ENCODE data around the gene H3-3A.
A peak's percentile ranks its signal among the peaks of the same experiment; 100 is the strongest.
"Not testable (repeated sequence)": the region's sequence is repeated elsewhere in the genome, so short reads cannot be mapped to it uniquely, and the experiment has no call there.

The H3-3A gene

DNA sequence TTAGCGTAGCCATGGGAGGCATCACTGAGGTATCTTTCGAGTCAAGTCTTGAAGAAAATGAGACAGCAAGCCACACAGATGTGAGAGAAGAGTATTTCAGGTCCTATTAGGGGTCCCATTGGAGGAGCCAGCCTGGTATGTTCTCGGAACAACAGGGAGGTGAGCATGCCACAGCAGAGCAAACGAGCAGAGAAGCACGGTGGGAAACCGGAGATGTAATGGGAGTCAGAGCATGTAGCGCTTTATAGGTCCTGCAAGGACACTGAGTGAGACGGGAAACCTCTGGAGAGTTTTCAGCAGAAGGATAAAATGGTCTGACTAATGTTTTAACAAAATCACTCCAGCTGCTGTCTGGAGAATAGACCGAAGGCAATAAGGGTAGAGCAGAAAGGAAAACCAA, 15.9 kb downstream of the H3-3A start:
- DNase-seq, result no peak
- in situ Hi-C loops (cut with MboI; ENCODE audit: low pct_unique_long_range_greater_than_20kb, low sequenced_read_pairs), result no loop called here

DNA sequence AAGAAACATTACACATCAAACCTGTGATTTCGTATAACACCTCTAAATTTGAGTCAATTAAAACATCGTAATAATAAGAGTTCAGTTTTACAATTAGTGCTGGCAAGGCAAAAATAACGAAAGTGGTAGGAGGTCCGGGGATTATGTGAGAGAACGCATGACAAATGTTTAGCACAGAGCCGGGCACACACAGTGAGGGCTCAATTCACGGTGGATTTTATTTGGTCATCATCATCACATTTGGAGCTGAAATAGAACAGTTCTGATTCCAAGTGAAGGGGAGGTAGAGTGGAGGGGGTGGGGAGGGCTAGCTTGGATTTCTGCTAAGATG, 20.0 kb downstream of the H3-3A start:
- DNase-seq, result no peak
- in situ Hi-C loops (cut with MboI; ENCODE audit: low pct_unique_long_range_greater_than_20kb, low sequenced_read_pairs), result no loop called here

DNA sequence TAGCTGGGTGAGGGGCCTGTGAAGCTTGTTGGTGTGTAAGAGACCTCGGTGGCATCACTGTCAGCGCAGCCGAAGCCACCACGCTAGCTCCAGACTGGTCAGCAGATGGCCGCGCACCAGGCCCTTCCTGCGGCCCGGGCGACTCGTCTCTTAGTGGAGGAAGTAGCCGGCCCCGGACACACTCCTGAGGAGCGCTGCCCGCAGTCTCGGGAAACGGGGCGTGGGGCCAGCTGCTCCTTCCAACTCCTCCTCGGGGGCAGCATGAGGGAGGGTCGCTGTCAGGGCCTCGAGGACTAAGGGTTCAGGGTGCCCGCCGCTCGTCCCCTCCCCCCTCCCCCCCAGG, 20.4 kb downstream of the H3-3A start:
- in situ Hi-C loops (cut with MboI; ENCODE audit: low pct_unique_long_range_greater_than_20kb, low sequenced_read_pairs), result no loop called here

DNA sequence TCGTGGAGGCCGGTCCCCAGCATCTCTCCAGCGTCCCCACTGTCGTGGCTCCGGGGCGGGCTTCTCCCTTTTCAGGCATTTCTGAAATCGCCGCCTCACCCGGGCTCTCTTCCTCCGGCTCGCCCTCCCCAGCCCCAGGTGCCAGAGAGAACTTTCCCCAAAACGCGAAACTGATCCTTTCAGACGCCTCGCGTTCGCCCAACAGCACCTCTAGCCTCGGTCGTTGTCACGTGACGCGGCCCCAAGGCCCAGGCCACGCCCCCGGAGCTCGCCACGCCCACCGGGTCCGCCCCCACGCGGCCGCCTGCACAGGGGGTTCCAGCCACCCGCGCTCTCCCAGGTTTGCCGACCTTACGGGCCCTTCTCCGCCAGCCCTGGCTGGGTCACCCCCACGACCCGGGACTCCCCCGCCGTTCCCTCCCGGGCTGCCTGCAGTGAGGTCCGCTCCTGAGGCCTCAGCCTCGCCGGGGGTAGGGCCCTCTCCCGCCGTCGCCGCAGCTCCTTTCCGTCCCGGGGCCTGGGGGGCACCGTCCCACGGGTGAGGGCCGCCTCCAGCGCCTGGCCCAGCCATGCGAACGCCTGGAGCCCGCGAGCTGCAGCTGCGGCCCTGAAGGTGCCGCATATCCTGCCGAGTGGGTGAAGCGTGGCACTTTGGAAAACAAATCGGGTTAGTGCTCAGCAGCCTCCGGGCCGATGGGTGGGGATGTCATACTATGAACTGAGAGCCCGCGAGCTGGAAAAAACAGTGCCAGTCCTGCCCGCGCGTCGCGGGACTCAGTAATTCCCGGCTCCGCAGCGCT, 21.0 kb downstream of the H3-3A start:
- in situ Hi-C loops (cut with MboI; ENCODE audit: low pct_unique_long_range_greater_than_20kb, low sequenced_read_pairs), result no loop called here
- DNase-seq, result peak; percentile 90

More for the DNA sequence above, 20.4 kb downstream of the H3-3A start:
- DNase-seq, result no peak

DNA sequence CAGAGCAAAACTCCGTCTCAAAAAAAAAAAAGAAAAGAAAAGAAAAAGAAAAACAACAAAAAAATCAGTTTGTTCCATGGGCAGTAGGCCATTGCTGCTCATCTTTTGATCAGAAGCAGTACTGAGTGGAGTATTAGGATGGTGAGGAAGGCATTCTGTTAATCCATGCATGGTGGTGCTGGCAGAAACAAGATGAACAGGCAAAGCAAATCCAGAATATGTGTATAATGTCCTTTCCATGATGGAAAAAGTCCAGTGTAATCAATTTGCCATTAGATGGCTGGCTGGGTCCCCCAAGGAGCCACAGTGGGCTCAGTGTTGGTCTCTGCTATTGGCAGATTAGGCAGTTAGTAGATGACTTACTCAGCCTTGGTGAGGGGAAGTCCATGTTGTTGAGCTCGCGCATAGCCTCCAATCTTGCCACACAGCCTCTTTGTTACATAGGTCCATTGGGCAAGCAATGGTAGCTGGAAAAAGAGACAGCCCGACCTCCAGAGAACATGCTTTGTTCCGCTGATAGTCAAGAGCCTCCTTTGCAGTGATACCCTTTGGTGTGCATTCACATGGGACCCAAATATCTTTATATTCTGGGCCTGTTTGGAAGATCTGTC, 23.3 kb downstream of the H3-3A start:
- in situ Hi-C loops (cut with MboI; ENCODE audit: low pct_unique_long_range_greater_than_20kb, low sequenced_read_pairs), result no loop called here
- DNase-seq, result no peak

DNA sequence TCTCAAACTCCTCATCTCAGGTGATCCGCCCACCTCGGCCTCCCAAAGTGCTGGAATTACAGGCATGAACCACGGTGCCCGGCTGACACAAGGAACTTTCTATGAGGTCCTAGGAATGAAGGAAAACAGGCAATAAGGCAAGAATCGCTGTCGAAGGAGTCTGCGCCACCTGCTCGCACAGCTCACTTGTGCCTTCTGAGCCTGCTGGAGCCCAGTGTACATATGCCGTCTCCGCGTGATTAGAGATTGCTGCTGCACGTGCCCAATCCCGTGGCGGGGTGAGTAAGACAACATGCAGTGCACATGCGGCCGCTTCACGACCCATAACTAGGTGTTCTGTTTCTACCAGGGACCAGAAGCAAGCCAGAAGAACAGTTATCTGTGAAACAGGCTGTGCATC, 24.3 kb downstream of the H3-3A start:
- in situ Hi-C loops (cut with MboI; ENCODE audit: low pct_unique_long_range_greater_than_20kb, low sequenced_read_pairs), result no loop called here
- no peak for DNase-seq

DNA sequence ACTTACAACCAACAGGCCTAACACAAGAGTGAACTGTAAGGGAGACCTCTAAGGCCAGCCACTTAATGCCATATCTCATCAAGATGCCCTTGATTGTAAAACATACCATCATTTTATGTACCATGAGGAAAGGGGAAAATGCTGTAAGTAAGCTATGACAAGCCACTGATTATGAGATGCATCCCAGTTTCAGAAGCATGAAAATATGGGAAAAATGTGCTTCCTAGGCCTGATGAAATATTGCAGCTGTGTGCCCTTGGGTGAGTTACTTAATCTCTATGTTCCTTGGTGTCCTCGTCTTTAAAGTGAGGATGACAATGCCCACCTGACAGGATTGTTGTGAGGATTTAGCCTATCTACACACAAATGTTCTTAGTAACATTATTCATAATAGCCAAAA, 28.9 kb downstream of the H3-3A start:
- in situ Hi-C loops (cut with MboI; ENCODE audit: low pct_unique_long_range_greater_than_20kb, low sequenced_read_pairs), result no loop called here
- DNase-seq, result no peak

DNA sequence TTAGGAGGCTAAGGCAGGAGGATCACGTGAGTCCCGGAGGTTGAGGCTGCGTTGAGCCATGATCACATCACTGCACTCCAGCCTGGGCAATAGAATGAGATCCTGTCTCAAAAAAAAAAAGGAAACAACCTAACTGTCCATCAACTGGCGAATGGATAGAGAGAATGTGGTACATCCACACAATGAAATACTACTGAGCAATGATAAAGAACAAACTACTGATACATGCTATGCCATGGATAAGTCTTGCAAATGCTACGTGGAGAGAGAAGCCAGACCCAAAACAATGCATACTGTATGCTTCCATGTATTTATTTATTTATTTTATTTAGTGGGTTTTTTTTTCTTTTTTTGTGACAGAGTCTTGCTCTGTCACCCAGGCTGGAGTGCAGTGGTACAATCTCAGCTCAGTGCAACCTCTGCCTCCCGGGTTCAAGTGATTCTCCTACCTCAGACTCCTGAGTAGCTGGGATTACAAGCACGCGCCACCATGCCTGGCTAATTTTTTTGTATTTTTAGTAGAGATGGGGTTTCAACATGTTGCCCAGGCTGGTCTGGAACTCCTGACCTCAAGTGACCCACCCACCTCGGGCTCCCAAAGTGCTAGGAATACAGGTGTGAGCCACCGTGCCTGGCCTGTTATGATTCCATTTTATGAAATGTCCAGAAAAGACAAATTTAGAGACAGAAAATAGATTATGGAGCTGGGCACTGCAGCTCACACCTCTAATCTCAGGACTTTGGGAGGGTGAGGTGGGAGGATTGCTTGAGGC, 29.7 kb downstream of the H3-3A start:
- DNase-seq; in situ Hi-C loops (cut with MboI; ENCODE audit: low pct_unique_long_range_greater_than_20kb, low sequenced_read_pairs): not testable (repeated sequence)

DNA sequence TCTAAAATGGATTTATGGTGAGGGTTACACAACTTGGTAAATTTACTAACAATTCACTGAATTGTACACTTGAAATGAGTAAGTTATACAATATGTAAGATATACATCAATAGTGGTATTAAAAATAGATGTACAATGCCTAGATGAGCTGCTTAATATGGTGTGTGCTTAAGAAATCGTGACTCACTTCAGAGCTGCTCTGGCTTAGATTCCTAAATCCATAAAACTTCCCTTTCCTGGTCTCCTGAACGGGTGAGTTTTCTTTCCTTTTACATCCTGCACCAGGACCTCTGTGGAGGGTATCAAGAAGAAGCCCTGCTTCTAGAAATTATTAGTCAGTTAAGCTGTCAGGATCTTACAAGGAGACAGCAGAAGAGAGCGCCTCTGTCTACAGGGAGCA, 30.4 kb downstream of the H3-3A start:
- DNase-seq, result no peak
- in situ Hi-C loops (cut with MboI; ENCODE audit: low pct_unique_long_range_greater_than_20kb, low sequenced_read_pairs), result no loop called here

DNA sequence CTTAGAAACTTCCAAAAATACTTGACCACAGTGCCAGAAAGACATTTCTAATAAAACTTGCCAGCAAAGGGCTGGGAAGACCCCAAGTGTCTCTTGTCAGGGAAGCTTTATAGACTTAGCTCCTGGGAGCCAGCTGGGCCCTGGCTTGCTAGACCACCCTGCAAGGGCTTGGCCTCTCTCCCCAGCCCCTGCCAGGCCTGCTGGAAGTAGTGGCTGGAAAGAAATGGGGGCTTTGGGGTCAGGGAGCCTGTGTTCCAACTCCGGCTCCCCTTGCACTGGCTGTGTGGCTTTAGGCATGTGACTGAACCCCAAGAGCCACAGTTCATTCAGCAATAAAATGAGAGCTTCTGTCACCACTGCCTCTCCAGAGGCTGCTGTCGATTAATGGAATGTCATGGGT, 31.1 kb downstream of the H3-3A start:
- in situ Hi-C loops (cut with MboI; ENCODE audit: low pct_unique_long_range_greater_than_20kb, low sequenced_read_pairs), result no loop called here
- DNase-seq, result no peak

DNA sequence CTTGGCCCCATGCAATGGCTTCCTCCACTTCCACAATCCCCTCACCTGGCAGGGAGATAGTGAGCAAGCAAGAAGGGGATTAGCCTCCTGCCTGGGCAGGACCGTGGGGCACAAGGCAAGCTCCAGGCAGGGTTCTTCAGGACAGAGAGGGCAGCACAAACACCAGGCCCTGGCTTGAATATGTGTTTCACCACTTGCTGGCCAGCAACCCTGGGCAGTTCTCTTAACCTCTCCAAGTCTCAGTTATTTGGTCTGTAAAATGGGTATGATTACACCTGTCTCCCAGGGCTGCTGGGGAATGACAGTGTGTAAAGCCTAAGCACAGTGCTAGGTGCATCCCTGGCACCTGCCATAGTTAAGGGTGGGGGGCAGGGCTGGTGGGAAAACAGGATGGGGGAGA, 31.9 kb downstream of the H3-3A start:
- DNase-seq, result no peak
- in situ Hi-C loops (cut with MboI; ENCODE audit: low pct_unique_long_range_greater_than_20kb, low sequenced_read_pairs), result no loop called here

DNA sequence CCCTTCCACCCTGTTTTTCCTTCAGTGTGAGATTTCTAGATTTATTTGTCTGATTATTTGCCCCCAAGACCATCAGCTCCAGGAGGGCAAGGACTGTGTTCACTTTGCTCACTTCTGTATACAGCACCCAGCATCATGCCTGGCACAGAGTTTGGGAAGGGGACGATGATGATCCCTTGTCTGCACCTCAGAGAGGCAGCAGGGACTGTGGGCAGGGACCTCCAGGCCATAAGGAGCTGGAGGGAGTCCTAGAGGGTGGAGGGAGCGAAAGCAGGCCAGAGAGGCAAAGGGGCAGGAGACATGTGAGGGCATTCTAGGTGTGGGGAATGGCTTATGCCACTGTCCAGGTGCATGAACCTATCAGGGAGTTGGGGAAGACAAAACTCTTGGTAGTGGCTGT, 32.8 kb downstream of the H3-3A start:
- in situ Hi-C loops (cut with MboI; ENCODE audit: low pct_unique_long_range_greater_than_20kb, low sequenced_read_pairs), result no loop called here
- no peak for DNase-seq

DNA sequence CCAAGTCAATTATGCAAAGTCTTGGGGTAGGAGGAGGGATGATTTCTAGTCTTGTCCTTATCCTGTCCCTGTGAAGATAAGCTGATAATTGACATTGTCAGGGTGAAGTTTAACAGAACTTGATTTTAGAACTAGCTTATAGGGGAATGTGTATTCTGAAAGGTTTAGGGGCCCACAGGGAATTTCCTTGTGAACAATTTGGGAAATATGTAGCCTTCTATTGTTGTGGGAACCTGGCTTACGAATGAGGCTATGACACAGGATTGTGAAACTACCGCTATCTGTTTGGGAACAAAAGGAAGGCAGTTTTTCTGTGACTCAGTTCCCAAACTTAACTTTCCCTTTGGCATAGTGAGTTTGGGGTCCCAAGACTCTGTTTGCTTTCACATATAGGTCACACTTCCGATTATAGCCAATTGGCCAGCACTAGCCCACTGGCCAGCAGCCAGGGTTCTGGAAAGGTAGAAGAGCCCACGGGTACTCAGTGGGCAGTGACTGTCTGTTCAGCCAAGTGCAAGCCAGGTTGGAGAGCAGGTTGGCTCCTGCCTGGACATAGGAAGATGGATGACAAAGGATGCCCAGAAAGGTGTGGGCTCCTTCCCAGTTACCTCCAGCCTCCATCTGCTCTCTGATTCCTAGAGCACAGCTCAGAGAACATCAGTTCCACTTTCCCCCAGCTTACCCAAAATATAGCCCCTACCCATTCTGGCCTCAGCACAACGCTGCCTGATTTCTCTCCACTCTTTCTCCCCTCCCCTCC, 35.5 kb downstream of the H3-3A start:
- in situ Hi-C loops (cut with MboI; ENCODE audit: low pct_unique_long_range_greater_than_20kb, low sequenced_read_pairs), result no loop called here
- no peak for DNase-seq

DNA sequence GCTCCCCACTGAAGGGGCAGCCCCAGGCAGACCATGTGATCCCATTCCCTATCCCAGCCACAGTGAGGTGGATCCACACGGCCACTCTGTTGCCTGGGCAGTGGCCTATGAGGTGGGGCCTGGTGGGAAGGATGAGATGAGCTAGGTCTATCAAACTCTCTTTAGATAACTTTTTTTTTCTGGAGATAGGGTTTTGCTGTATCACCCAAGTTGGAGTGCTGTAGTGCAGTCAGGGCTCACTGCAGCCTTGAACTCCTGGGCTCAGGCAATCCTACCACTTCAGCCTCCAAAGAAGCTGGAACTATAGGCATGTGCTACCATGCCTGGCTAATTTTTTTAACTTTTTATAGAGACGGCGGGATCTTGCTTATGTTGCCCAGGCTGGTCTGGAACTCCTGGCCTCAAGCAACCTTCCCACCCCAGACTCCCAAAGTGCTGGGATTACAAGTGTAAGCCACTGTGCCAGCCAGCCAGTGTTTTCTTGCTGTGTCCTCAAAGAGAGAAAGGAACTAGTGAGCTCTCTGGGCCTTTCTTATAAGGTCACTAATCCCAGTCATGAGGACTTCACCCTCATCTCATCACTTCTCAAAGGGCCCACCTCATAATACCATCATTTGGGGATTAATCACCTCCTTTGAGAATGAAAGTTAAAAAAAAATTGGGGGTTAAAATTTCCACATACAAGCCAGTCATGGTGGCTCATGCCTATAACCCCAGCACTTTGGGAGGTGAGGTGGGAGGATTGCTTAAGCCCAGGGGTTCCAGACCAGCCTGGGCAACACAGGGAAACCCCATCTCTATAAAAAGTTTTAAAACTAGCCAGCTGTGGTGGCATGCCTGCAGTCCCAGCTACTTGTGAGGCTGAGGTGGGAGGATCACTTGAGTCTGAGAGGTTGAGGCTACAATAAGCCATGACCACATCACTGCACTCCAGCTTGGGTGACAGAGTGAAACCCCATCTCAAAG, 36.6 kb downstream of the H3-3A start:
- no peak for DNase-seq
- in situ Hi-C loops (cut with MboI; ENCODE audit: low pct_unique_long_range_greater_than_20kb, low sequenced_read_pairs), result no loop called here

DNA sequence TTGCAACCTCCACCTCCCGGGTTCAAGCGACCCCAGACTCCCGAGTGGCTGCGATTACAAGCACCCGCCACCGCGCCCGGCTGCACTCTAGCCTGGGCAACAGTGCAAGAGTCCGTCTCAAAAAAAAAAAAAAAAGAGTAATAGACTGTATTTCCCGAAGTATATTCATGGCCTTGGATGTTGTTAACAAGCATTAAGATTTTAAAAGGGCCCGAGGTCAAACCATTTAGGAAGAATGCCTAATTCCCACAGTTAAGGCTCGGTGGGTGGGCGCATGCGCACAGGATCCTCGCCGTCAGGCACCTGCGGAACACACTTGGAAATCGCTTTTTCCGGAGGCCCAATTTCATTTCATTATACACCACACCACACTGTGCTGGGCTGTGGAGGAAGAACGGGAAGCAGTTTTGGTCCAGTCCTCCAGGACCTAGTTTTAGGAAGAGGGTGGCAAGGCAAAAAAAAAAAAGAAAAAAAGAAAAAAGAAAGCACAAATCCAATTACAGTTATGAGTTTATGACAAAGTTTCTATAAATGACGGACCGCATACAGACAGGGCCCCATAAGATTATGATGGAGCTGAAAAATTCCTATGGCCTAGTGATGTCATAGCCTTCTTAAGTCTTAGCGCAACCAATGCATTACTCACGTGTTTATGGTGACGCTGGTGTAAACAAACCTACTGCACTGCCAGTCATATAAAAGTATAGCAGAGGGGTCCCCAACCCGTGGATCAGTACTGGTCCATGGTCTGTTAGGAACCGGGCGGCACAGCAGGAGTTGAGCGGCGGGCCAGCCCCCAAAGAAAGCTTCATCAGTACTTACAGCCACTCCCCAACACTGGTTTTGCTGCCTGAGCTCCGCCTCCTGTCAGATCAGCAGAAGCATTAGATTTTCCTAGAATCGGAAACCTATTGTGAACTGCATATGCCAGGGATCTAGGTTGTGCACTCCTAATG, 38.2 kb downstream of the H3-3A start:
- in situ Hi-C loops (cut with MboI; ENCODE audit: low pct_unique_long_range_greater_than_20kb, low sequenced_read_pairs), result no loop called here
- DNase-seq, result no peak

DNA sequence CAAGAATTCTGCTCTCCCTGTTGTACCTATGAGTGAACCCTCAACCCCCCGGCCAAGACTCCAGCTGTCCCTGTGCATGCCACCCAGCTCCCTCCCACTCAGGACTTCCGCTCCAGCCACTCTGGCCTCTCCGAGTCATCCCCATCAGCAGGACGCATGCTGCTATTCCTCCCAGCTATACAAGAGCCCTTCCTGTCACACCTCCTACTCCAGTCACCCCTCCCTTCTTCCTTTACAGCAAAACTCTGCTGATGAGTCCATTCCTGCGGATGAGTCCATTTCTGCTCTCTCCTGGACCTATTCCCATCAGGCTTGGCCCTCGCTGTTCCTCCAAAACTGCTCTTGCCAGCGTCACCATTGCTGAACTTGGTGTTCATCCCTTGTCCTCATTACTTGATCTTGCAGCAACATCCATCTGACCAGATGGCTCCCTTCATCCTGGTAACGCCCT, 42.2 kb downstream of the H3-3A start:
- no peak for DNase-seq
- in situ Hi-C loops (cut with MboI; ENCODE audit: low pct_unique_long_range_greater_than_20kb, low sequenced_read_pairs), result no loop called here
